OCI-LY7 (cell line): ENCODE measurements around the gene CSPG5. TPM values are rescaled to one million over a fixed set of nuclear protein-coding genes. Genes with fewer than 3 reads are reported as not detected.

Experiments used
- BruUV-seq: library from RNA; stranded (reverse); fragments of 400-500 nt; replicated peaks from 2 replicates; lab custom pipeline; 2021; lab: Mats Ljungman, UMichigan
- CTCF ChIA-PET: fragments of 300-600 bp; sonication (Branson Sonifier 250); formaldehyde crosslinking; loops from one replicate; lab custom pipeline; 2022; ENCODE audit warnings: antibody characterized with exemption; ENCODE audit not compliant: unreplicated experiment; lab: Charles Lee
- POLR2A ChIA-PET: fragments of 300-600 bp; sonication (Branson Sonifier 250); formaldehyde crosslinking; loops from one replicate; lab custom pipeline; 2022; ENCODE audit warnings: antibody characterized with exemption; lab: Charles Lee
- DNase-seq: peaks from one replicate; pipeline ENCODE4 v3.0.0-alpha.2; 2015; ENCODE audit warnings: low spot score
- H2AFZ ChIP-seq: fragments of 200-600 bp; sonication (generic), shearing (Covaris generic); 2 replicates; pipeline ENCODE4 v1.6.1; 2014; ENCODE audit warnings: mild to moderate bottlenecking, antibody characterized with exemption, low read length, moderate library complexity
- H3K27ac ChIP-seq: fragments of 200-600 bp; sonication (generic); 2 replicates; pipeline ENCODE4 v1.5.1; 2014; ENCODE audit warnings: mixed run types, low read depth, mild to moderate bottlenecking, moderate library complexity, low read length, inconsistent platforms; ENCODE audit not compliant: poor library complexity, severe bottlenecking
- H3K36me3 ChIP-seq: fragments of 200-600 bp; sonication (generic); 2 replicates; pipeline ENCODE4 v1.6.1; 2014; ENCODE audit warnings: mild to moderate bottlenecking, antibody characterized with exemption, low read length, moderate library complexity, mixed read lengths; ENCODE audit not compliant: insufficient read depth
- H3K4me1 ChIP-seq: fragments of 200-600 bp; sonication (generic); 2 replicates; pipeline ENCODE4 v1.5.1; 2014; ENCODE audit warnings: mild to moderate bottlenecking, low read length; ENCODE audit not compliant: insufficient read depth, poor library complexity, severe bottlenecking
- H3K4me2 ChIP-seq: fragments of 200-600 bp; sonication (generic); 2 replicates; pipeline ENCODE4 v1.6.1; 2014; ENCODE audit warnings: mild to moderate bottlenecking, low read length
- H3K4me3 ChIP-seq: fragments of 200-600 bp; sonication (generic); 2 replicates; pipeline ENCODE4 v1.5.1; 2014; ENCODE audit warnings: mild to moderate bottlenecking, low read depth, low read length; ENCODE audit not compliant: poor library complexity, severe bottlenecking
- H3K79me2 ChIP-seq: fragments of 200-600 bp; sonication (generic); 2 replicates; pipeline ENCODE4 v1.6.1; 2016; ENCODE audit warnings: low read depth, mild to moderate bottlenecking, low read length, moderate library complexity, mixed read lengths; ENCODE audit not compliant: insufficient read depth
- H3K9me2 ChIP-seq: fragments of 200-600 bp; sonication (generic); 2 replicates; pipeline ENCODE4 v1.6.1; 2016; ENCODE audit warnings: mild to moderate bottlenecking, low read length, mixed read lengths; ENCODE audit not compliant: insufficient read depth
- H3K9me3 ChIP-seq: fragments of 200-600 bp; sonication (generic); 2 replicates; pipeline ENCODE4 v1.6.1; 2014; ENCODE audit warnings: mild to moderate bottlenecking, mixed run types, low read length, mixed read lengths
- H4K20me1 ChIP-seq: fragments of 200-600 bp; sonication (generic); 2 replicates; pipeline ENCODE4 v1.6.1; 2014; ENCODE audit warnings: mild to moderate bottlenecking, antibody characterized with exemption, low read length, moderate library complexity, mixed read lengths; ENCODE audit not compliant: insufficient read depth
- CTCF ChIP-seq: fragments of 200-600 bp; sonication (generic); conservative IDR thresholded peaks from 2 replicates; pipeline ENCODE4 v1.5.1; 2014; ENCODE audit warnings: mild to moderate bottlenecking, antibody characterized with exemption, low read length, moderate library complexity, mixed read lengths
- EZH2phosphoT487 ChIP-seq: fragments of 200-600 bp; sonication (generic); IDR thresholded peaks from 2 replicates; pipeline ENCODE4 v1.6.1; 2018; ENCODE audit warnings: low read depth, borderline replicate concordance, mild to moderate bottlenecking, mixed run types, antibody characterized with exemption, low read length, moderate library complexity, mixed read lengths
- intact Hi-C: fragments of 100-400 bp; cut with micrococcal nuclease; formaldehyde crosslinking; loops from one replicate; pipeline ENCODE4 v1.10.0; 2022; ENCODE audit not compliant: unreplicated experiment
- total RNA-seq, 2 experiments: library from RNA; depleted of rRNA in 1 of 2; stranded (reverse); fragments of >200 nt in 1 of 2; shearing (Covaris generic) in 1 of 2; gene quantifications; 2 replicates each; pipeline ENCODE4 v1.2.3, GENCODE V29; 2014 to 2022

Gene CSPG5
- total RNA-seq, 2 experiments from 2014 or later, result 0.13 to 0.66 TPM

DNA sequence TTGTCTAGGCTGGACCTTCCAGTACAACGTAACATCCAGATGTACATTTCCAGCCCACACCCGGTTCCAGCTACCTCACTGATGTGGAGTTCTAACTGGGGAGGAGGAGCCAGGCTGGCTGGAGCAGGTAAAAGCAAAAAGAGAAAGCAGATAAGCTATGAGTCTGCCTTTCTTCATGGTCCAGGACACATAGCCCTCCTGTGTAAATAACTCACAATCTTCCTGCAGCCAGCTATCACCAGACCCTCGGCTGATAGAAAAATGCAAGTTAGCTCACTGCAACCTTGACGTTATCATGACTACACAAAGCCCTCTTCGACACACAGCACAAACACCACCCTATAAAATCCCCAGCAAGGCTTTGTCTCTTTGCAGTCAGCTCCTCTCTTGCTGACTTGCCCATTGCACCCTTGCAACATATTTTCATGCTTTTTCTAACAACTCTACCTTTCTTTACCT, 44.6 kb downstream of the CSPG5 start:
- H3K4me1 ChIP-seq, result no peaks in the 10 kb centered on the region
- ChIA-PET POLR2A (interaction anchor here (0.5 to 0.6 kb wide), 3 partner anchors 300 to 607 kb away, joined by 3 read pairs; no protein-coding TSS in a partner anchor), CTCF (no interaction called here)
- H3K9me3 ChIP-seq, result no peaks in the 10 kb centered on the region
- no peak overlapping the region for H2AFZ ChIP-seq
- no peaks in the 10 kb centered on the region for H3K9me2 ChIP-seq
- no peak for DNase-seq
- intact Hi-C loops, result no loop called here
- H3K36me3 ChIP-seq, result no peaks in the 10 kb centered on the region
- H3K4me2 ChIP-seq, result no peak overlapping the region
- no TSS peak for BruUV-seq
- no peak for TF ChIP-seq EZH2phosphoT487
- no peak overlapping the region for H3K4me3 ChIP-seq
- no peak overlapping the region for H3K27ac ChIP-seq
- no peaks in the 10 kb centered on the region for H3K79me2 ChIP-seq
- no peaks in the 10 kb centered on the region for H4K20me1 ChIP-seq

GRCh38 chr3:47533481-47533880, 45.2 kb downstream of the CSPG5 start:
- no peaks in the 10 kb centered on the region for H3K9me2 ChIP-seq
- ChIA-PET POLR2A (interaction anchor here (0.5 to 0.6 kb wide), 3 partner anchors 300 to 607 kb away, joined by 3 read pairs; no protein-coding TSS in a partner anchor), CTCF (no interaction called here)
- no peak overlapping the region for H2AFZ ChIP-seq
- intact Hi-C loops, result no loop called here
- H3K36me3 ChIP-seq, result no peaks in the 10 kb centered on the region
- H3K9me3 ChIP-seq, result no peaks in the 10 kb centered on the region
- TF ChIP-seq EZH2phosphoT487 (no peak), CTCF (no peak)
- no peak overlapping the region for H3K4me3 ChIP-seq
- H3K4me1 ChIP-seq, result no peaks in the 10 kb centered on the region
- no peak overlapping the region for H3K27ac ChIP-seq
- no peaks in the 10 kb centered on the region for H3K79me2 ChIP-seq
- H4K20me1 ChIP-seq, result no peaks in the 10 kb centered on the region
- no peak for DNase-seq
- BruUV-seq, result no TSS peak
- no peak overlapping the region for H3K4me2 ChIP-seq

DNA sequence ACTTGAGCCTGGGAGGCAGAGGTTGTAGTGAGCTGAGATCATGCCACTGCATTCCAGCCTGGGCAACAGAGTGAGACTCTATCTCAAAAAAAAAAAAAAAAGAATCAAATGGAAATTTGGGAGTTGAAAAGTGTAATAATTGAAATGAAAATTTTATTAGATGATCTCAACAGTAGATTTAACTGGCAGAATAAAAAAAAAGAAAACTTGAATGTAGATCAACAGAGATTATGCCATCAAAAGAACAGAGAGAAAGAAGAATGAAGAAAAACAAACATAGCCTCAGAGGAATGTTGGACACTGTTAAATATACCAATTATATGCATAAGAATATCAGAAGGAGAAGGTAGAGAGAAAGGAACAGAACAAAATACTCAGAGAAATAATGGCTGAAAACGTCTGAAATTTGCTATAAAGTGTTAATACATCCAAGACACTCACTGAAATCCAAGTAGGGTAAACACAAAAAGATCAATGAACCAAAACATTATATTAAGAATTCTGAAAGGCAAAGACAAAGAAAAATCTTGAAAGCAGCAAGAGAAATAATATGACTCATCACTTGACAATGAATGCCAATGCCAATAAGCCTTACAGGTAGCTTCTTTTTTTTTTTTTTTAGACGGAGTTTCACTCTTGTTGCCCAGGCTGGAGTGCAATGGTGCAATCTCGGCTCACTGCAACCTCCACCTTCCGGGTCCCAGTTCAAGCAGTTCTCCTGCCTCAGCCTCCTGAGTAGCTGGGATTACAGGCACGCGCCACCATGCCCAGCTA, 50.5 kb downstream of the CSPG5 start:
- TF ChIP-seq EZH2phosphoT487, result no peak
- TF ChIP-seq CTCF, result no peak
- Histone ChIP-seq H3K79me2 (no peaks in the 10 kb centered on the region), H3K4me3 (no peak overlapping the region), H3K9me2 (no peaks in the 10 kb centered on the region), H2AFZ (no peak overlapping the region), H3K4me1 (no peaks in the 10 kb centered on the region), H4K20me1 (no peaks in the 10 kb centered on the region), H3K4me2 (no peak overlapping the region), H3K27ac (no peak overlapping the region), H3K36me3 (no peaks in the 10 kb centered on the region), H3K9me3 (no peaks in the 10 kb centered on the region)
- no peak for DNase-seq
- POLR2A ChIA-PET, result no interaction called here
- BruUV-seq, result no TSS peak
- intact Hi-C loops, result no loop called here
- CTCF ChIA-PET, result no interaction called here
